Measurements from ENCODE around the gene TGM2.
"Not testable (repeated sequence)": the region's sequence is repeated elsewhere in the genome, so short reads cannot be mapped to it uniquely, and the experiment has no call there.

The TGM2 gene

DNA sequence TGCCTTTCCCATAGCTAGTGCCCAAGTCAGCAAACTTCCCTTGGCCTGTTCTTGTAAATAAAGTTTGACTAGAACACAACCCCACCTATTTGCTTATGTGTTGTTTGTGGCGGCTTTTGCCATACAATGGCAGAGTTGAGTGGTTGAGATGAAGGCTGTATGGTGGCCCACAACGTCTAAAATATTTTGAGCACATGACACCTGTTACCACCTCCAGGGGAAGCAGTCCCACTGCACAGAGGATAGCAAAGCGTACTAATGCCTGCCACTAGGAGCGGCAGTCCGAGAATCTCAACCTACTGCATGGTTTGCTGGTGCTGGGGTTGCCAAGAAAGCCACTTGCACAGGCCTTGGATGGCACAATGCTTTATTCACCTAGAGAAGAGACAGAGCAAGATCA lies 58.6 kb downstream of the TGM2 start:
- DNase-seq (ENCODE audit: insufficient read length, low spot score) (no peak), FAIRE-seq (no peak)

DNA sequence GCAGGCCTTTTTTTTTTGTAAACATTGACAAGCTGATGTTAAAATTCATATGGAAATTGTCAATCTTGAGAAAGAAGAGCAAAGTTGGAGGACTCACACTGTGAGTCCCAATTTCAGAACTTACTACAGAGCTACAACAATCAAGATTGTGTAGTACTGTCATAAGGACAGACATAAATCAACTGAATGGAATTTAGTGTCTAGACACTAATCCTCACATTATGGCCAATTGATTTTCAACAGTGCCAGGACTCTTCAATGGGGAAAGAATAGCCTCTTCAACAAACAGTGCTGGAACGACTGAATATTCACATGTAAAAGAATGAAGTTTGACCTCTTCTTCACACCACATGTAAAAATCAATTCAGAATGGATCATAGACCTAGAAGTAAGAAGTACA lies 60.8 kb downstream of the TGM2 start:
- FAIRE-seq, result no peak
- no peak for DNase-seq (ENCODE audit: insufficient read length, low spot score)

DNA sequence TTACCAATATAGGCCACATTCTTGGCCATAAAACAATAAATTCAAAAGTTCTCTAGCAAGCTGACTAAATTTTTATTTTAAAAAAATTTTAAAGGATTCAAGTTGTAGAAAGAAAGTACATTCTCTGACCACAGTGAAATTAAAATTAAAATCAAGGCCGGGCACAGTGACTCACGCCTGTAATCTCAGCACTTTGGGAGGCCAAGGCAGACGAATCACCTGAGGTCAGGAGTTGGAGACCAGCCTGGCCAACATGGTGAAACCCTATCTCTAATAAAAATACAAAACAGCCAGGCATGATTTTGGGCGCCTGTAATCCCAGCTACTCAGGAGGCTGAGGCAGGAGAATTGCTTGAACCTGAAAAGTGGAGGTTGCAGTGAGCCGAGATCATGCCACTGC lies 62.9 kb downstream of the TGM2 start:
- DNase-seq (ENCODE audit: insufficient read length, low spot score); FAIRE-seq: not testable (repeated sequence)

DNA sequence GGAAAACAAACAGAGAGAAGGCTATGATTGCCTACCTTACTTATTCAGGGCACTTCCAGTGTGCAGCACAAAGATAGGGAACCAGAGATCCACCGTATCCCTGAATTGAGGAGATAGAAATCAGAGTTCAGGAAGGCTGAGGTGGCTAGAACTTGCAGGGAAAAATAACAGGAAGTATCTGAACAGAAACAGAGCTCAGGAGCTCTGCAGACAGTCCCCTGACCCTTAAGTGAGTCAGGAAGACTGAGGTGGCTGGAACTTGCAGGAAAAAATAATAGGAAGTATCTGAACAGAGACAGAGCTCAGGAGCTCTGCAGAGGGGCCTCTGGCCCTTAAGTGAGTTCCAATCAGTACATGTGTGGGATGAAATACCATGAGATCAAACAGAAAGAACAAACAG lies 66.1 kb downstream of the TGM2 start:
- no peak for FAIRE-seq
- no peak for DNase-seq (ENCODE audit: insufficient read length, low spot score)

DNA sequence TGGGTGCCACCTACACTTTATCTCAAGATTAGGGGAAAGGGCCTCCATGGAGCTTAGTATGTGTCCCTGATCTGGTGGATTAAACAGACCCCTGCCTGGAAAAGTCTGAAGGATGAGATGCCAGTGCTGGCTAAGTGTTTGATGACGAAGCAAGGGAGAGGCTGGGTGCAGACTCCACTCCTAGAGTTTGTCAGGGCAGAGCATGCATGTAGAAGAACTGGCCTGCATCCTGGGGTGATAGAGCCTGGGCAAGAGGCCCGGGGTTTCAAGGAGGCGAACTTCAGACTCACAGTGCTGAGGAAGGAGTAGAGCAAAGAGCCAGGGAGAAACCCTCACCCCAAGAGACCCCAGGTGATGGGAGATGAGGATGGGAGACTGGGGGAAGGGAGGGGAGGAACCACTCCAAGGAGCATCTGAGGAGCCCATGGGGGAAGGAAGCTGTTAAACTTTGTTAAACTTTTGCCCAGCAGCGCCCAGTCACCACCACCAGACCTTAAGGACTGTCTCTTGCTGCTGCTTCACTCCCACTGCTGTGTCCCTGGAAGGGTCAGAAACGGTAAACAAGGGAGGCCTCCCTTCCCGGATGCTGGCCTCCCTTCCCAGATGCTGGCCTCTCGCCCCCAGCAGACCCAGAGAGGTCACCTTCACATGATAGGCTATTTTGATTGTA lies 69.9 kb downstream of the TGM2 start:
- FAIRE-seq (peak; percentile 51), DNase-seq (ENCODE audit: insufficient read length, low spot score) (no peak)

DNA sequence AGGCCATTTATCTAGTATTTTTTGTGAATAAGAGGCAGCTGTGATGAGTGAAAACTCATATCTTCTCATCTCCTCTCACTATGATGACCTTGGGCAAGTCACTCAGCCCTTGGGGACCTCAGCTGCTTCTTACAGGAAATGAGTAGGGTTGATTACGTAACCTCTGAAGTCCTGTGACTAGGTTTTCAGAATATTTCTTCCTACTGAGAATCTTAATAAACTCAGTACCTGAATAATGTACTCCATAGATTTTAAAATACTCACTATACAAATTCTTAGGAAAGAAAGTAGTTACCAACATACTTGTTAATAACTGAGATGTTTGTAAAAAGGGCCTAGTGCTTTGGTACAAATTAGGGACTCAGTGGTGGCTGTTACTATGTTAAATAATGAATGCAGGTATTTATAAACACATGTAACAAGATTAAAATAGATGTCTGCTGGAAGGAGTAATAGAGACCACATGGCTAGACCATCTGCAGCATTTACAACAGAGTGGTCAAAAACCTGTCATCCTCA lies 70.6 kb downstream of the TGM2 start:
- DNase-seq (ENCODE audit: insufficient read length, low spot score) (peak; percentile 36), FAIRE-seq (peak; percentile 89)

DNA sequence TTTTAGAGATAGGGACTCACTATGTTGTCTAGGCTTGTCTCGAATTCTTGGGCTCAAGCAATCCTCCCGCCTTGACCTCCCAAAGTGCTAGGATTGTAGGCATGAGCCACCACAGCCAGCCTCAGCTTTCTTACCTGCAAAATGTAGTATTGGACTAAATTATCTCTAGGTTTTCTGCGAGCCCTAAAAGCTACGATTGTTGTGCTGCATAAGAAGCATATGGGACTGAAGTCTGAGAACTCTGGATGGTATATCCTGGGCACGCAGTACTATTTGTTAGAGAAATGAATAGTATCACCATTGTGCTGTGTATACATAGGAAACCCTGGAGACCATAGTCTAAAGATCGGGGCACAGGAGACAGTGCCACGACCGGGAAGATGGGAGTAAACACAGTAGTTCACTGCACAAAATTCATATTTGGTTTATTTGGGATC lies 71.4 kb downstream of the TGM2 start:
- DNase-seq (ENCODE audit: insufficient read length, low spot score), result no peak
- peak; percentile 26 for FAIRE-seq

DNA sequence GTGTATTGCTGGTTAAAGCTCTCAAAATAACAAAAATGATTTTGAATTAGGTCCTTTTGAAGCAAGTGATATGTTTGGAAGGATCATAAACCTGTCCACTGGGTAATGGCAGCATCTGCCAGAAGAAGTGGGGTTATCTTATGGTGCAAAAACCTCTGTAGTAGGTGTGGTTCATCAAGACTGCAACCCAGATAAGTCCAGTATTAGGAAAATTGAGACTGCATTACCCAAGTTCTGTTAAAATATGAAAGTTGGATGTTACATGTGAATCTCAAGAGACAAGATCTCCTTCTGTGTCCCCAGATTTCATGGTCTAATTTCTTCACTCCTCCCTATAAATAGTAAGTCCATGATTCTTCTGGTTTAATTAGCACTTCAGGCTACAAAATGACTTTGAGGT lies 72.2 kb downstream of the TGM2 start:
- no peak for DNase-seq (ENCODE audit: insufficient read length, low spot score)
- peak; percentile 44 for FAIRE-seq

DNA sequence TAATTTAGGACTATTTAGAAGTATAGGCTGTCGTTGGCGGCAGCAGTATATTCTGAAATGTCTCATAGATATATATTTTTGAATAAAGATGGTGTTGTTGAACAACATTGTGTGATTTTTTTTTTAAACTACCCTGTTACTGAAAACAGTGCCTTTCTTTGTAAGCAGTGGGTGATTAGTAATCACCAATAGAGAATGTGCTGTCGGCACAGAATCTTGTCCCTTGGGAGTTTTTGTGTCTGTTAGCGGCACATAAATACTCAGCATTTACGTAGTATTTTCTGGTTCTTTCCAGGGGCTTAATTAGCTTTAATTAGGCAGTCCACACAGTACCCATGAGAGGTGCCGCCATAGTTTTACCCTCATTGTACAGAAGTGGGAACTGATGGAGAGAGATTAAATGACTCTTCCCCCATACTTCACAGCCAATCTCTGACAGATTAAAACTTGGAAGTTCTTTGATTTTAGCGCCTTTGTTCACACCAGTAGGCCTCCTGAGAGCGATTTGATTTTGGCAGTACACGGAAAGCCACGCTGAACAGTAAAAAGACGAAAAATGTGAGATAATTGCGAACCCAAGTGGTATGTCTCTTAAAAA lies 72.7 kb downstream of the TGM2 start:
- no peak for DNase-seq (ENCODE audit: insufficient read length, low spot score)
- peak; percentile 79 for FAIRE-seq

DNA sequence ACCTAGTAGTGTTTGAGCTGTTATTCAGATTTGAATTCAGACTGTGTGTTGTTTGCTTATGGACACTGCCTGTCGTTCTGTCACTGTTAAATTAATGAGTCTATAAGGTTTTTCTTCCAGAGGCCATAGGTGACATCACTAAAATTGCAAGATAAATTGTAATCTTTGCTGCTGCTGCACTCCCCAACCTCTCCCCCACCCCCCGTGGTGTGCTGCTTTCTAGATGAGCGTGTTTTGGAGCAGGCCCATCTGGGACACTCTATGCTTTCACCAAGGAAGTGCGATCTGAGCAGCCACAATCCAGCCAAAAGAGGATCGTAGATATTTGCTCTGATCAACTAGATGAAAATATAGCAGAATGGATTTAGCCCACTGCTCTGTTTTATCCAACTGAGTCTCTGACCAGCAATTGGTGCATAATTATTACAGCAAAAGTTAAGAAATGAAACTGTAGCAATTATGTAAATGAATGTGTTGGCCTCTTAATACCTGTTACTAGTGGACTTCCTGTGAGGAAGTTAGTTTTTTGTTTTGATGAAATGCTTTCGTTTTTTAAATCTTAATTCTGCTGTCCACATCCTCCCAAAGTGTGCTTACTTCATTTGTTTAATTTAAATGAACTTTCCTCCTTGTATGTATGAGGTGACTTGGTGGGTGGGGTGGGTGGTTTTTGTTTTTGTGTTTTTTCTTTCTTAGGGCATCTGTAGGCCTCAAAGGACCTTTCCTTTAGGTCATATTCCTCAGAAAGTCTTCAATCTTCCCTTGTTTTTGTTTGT lies 73.4 kb downstream of the TGM2 start:
- FAIRE-seq (peak; percentile 84), DNase-seq (ENCODE audit: insufficient read length, low spot score) (no peak)

DNA sequence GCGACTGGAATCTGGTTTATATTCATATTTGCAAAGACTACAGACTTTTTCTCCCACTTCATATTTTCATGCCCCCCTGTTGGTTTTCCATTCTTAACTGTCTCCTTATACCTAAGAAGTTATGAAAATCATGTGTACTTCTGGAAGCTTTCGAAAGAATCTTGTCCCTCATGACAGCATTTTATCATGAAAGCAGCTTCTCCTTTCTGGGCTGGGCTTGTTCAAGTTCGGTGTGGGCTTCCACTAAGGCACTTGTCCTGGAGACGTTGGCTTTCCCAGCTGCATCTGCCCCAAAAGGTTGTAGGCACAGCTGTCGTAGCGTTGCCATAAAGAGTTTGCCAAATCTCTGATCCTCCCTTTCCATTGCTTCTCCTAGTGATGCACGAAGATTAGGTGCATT lies 75.0 kb downstream of the TGM2 start:
- DNase-seq (ENCODE audit: insufficient read length, low spot score), result no peak

DNA sequence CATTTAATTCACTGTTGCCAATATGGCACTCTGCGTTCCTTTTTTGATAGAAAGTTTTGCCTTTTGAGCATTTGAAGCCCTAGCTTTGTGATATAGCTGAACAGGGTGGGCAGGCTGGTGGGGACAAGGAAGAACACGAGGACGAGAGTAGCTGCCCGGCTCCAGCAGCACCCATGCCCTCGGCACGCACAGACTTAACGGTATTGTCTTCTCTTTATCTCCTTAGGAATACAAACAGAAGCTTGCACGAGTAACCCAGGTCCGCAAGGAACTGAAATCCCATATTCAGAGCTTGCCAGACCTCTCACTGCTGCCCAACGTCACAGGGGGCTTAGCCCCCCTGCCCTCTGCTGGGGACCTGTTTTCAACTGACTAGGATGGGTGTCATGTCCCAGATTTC lies 75.6 kb downstream of the TGM2 start:
- FAIRE-seq (no peak), DNase-seq (ENCODE audit: insufficient read length, low spot score) (no peak)

More for the DNA sequence above, 75.0 kb downstream of the TGM2 start:
- FAIRE-seq, result no peak

DNA sequence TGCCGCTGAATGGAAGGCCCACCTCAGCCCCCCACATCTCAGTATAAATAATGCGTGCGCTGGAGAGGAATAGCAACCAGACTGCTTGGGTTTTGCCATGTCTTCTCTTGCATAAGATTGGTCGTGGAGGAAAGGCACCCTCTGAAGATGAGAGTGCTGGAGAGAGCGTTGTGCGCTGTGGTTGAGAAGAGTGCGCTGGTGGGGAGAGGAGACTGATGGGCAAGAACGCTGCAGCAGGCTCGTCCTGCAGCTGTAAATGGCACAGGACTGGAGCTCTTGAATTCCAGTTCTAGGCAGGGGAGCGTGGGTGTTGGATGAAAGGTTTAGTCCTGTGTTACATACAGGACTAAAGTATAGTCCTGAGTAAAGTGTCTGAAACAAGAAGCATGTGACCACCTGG lies 80.0 kb downstream of the TGM2 start:
- DNase-seq (ENCODE audit: insufficient read length, low spot score), result no peak
- FAIRE-seq, result no peak

DNA sequence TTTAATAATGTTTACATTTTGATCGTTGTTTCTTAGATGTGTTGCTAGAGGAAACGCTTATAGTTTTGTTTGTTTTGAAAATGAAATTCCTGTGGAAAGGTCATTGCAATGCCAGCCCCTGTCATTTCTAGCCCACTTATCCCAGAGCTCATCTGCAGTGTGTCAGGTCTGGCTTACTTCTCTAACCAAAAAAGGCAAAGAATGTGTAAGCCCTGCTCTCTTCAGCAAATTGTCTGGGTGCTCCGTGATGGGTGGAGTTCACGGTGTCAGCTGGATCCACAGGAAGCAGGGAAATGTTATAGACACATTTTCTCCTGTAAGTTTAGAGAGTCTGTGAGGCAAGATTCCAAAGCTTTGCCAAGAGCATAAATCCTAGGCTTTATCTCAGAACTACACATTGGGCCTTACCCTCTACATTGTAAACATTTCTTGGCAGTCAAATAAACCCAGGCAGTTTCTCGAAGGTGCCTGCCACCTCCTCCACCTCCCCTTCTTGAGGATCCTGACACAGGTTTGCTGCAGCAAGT lies 80.6 kb downstream of the TGM2 start:
- FAIRE-seq (no peak), DNase-seq (ENCODE audit: insufficient read length, low spot score) (no peak)

DNA sequence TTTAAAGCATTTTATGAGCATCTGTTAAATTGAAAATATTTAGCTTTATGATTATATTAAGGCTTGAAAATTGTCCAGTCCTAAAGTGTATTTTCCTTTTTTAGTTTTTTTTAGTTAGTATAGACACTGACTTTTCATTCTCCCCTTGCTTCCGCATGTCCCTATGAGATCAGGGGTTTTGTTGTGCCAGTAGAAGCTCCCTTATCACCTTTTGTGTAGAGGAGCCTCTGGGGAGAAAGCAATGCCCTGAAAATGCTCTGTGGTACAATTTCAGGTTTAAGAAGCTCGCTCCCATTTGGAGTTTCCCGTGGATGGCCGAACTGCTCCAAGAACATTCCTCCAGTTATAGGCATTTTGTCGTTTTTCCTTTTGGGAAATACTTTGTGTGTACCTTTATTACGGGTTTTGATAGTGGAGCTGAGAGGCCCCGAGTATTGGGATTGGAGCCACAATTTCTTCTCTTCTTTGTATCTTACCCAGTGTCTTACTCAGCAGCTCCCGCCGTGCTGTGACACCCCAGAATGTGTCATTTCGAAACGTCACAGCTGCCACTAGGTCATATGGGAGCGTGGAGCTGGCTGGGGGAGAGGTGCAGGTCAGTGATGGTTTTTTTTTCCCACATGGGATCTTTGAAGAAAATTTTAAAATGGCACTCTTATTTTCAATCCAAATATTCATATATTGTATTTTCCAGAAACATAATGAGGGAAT lies 81.6 kb downstream of the TGM2 start:
- FAIRE-seq, result no peak
- no peak for DNase-seq (ENCODE audit: insufficient read length, low spot score)

DNA sequence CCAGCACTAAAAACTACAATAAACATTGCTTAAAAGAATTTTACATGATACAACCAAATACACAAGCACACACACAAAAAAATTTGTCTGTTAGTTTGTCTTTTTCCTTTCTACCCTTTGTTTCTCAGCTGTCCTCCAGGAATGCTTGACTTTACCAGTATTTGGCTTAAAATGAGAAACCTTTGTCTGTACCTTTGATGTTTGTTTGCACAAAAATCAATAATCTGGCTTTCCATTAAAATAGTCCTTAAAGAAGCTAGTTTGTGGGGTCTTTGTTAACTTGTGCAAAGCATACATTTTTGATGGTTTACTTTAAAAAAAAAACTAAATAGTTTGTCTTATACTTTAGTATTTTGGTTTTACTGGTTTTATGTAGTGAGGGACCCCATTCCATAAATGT lies 82.2 kb downstream of the TGM2 start:
- DNase-seq (ENCODE audit: insufficient read length, low spot score) (no peak), FAIRE-seq (no peak)

DNA sequence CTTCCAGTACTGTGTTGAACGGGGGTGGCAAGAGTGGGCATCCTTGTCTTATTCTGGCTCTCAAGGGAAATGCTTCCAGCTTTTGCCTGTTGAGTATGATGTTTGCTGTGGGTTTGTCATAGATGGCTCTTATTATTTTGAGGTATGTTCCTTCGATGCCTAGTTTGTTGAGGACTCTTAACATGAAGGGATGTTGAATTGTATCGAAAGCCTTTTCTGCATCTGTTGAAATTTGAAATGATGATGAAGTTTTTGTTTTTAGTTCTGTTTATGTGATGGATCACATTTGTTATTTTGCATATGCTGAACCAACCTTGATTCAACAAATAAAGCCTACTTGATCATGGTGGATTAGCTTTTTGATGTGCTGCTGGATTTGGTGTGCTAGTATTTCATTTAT lies 83.5 kb downstream of the TGM2 start:
- no peak for FAIRE-seq
- no peak for DNase-seq (ENCODE audit: insufficient read length, low spot score)

DNA sequence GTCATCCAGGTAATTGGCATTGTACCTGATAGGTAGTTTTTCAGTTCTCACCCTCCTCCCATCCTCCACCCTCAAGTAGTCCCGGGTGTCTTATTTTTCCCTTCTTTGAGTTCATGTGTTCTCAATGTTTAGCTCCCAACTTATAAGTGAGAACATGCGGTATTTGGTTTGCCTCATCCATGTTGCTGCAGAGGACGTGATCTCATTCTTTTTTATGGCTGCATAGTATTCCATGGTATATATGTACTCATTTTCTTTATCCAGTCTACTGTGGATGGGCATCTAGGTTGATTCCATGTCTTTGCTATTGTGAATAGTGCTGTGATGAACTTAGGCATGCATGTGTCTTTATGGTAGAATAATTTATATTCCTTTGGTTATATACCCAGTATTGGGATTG lies 85.7 kb downstream of the TGM2 start:
- FAIRE-seq (no peak), DNase-seq (ENCODE audit: insufficient read length, low spot score) (no peak)

DNA sequence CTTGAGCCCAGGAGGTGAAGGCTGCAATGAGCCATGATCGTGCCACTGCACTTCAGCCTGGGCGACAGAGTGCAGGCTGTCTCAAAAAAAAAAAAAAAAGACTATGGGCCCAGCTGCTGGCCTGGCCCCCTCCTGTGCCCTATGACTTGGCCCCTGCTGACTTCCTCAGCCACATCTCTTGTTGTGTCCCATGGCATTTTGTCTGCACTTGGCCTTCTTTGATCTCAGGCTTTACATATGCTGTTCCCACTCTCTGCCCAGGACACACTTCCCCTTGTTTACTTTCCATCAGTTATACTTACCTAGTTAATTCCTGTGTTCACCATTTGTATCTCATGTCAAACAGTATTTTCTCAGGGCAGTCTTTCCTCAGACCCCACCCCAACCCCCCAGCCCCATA lies 87.0 kb downstream of the TGM2 start:
- no peak for DNase-seq (ENCODE audit: insufficient read length, low spot score)
- FAIRE-seq, result no peak
